Measurements from ENCODE around the gene DIPK1C.

DNA sequence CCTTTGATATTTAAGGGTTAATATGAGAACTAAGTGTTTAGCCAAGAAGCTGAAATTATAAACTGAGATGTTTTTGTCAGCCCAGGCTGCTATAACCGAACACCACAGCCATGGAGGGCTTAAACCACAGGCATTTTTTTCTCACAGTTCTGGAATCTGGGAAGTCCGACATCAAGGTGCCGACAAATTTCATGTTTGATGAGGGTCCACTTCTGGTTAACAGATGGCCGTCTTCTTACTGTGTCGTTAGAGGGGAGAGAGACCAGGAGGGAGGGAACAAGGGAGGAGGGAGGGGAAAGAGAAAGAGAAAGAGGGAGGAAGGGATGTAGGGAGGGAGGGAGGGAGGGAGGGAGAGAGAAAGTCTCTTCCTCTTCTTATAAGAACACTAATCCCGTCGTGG, 32.6 kb upstream of the DIPK1C start:
- no peak for TF ChIP-seq CTCF (IDR thresholded peaks at IDR 0.05)
- TF ChIP-seq POLR2A (IDR thresholded peaks at IDR 0.05) = no peak
